ENCODE measurements around the gene MYO1F. TPM values are rescaled to one million over a fixed set of nuclear protein-coding genes. Genes with fewer than 3 reads are reported as not detected.

The MYO1F gene
- total RNA-seq, 2 donors from 2014 or later, result 2.0 to 8.0 TPM

- Histone ChIP-seq H3K27ac (no peak overlapping the region), H3K27me3 (no peaks in the 10 kb centered on the region), H3K4me1 (no peaks in the 10 kb centered on the region), H3K4me3 (no peak overlapping the region), H3K36me3 (replicated peaks in 1 of 2; ENCODE audit: insufficient read depth in 1 of 2, low read depth in 2 of 2) (no peaks in the 10 kb centered on the region), H3K9me3 (no peaks in the 10 kb centered on the region)
- ATAC-seq (no peak), DNase-seq (no peak)
- no peak for TF ChIP-seq CTCF (IDR thresholded peaks at IDR 0.05)
- TF ChIP-seq POLR2A (IDR thresholded peaks at IDR 0.05), result no peak
- intact Hi-C loops (cut with DNase I), result no loop called here
- 49 to 64% methylated on average over 2 of the region's 2 CpGs for WGBS, 2 donors
Measured at GRCh38 chr19:8532225-8532624, 45.0 kb downstream of the MYO1F start.

GRCh38 chr19:8531470-8531869 is 45.8 kb downstream of the MYO1F start:
- H3K4me1 ChIP-seq, result peaks cover 7% of the 10 kb centered on the region
- no peak for DNase-seq
- 77 to 85% methylated on average over 7 of the region's 7 CpGs for WGBS, 2 donors
- no peaks in the 10 kb centered on the region for H3K36me3 ChIP-seq (replicated peaks in 1 of 2; ENCODE audit: insufficient read depth in 1 of 2, low read depth in 2 of 2)
- no peak for TF ChIP-seq POLR2A (IDR thresholded peaks at IDR 0.05)
- no peak for TF ChIP-seq CTCF (IDR thresholded peaks at IDR 0.05)
- intact Hi-C loops (cut with DNase I), result no loop called here
- H3K9me3 ChIP-seq, result no peaks in the 10 kb centered on the region
- H3K4me3 ChIP-seq, result no peak overlapping the region
- H3K27ac ChIP-seq, result no peak overlapping the region
- H3K27me3 ChIP-seq, result no peaks in the 10 kb centered on the region
- ATAC-seq, result no peak

GRCh38 chr19:8530061-8530679 is 47.1 kb downstream of the MYO1F start:
- H3K27me3 ChIP-seq, result no peaks in the 10 kb centered on the region
- no peak for ATAC-seq
- H3K9me3 ChIP-seq, result no peaks in the 10 kb centered on the region
- intact Hi-C loops (cut with DNase I), result no loop called here
- H3K36me3 ChIP-seq (replicated peaks in 1 of 2; ENCODE audit: insufficient read depth in 1 of 2, low read depth in 2 of 2), result no peaks in the 10 kb centered on the region
- TF ChIP-seq CTCF (IDR thresholded peaks at IDR 0.05) (no peak), POLR2A (IDR thresholded peaks at IDR 0.05) (no peak)
- no peak for DNase-seq
- 93 to 95% methylated on average over 25 to 35 of the region's 35 CpGs for WGBS, 2 donors
- peaks cover 10% of the 10 kb centered on the region for H3K4me1 ChIP-seq
- H3K27ac ChIP-seq, result no peak overlapping the region
- no peak overlapping the region for H3K4me3 ChIP-seq

GRCh38 chr19:8529369-8530006 is 47.8 kb downstream of the MYO1F start:
- ATAC-seq, result no peak
- Histone ChIP-seq H3K27me3 (no peaks in the 10 kb centered on the region), H3K4me1 (peaks cover 15% of the 10 kb centered on the region), H3K9me3 (no peaks in the 10 kb centered on the region), H3K27ac (no peak overlapping the region), H3K4me3 (no peak overlapping the region), H3K36me3 (replicated peaks in 1 of 2; ENCODE audit: insufficient read depth in 1 of 2, low read depth in 2 of 2) (no peaks in the 10 kb centered on the region)
- no peak for TF ChIP-seq POLR2A (IDR thresholded peaks at IDR 0.05)
- no peak for TF ChIP-seq CTCF (IDR thresholded peaks at IDR 0.05)
- intact Hi-C loops (cut with DNase I), result no loop called here
- WGBS, 2 donors, result 79 to 86% methylated on average over 4 of the region's 4 CpGs
- DNase-seq, result no peak

- DNase-seq, result no peak
- 50 to 55% methylated on average over 4 of the region's 4 CpGs for WGBS, 2 donors
- no peak for ATAC-seq
- no peak overlapping the region for H3K27ac ChIP-seq
- peaks cover 15% of the 10 kb centered on the region for H3K4me1 ChIP-seq
- H3K4me3 ChIP-seq, result no peak overlapping the region
- TF ChIP-seq CTCF (IDR thresholded peaks at IDR 0.05) (no peak), POLR2A (IDR thresholded peaks at IDR 0.05) (no peak)
- no peaks in the 10 kb centered on the region for H3K9me3 ChIP-seq
- no peaks in the 10 kb centered on the region for H3K27me3 ChIP-seq
- no peaks in the 10 kb centered on the region for H3K36me3 ChIP-seq (replicated peaks in 1 of 2; ENCODE audit: insufficient read depth in 1 of 2, low read depth in 2 of 2)
- intact Hi-C loops (cut with DNase I), result no loop called here
Measured at GRCh38 chr19:8528500-8528899, 48.7 kb downstream of the MYO1F start.
